HuH-7.5 (cell line): Measurements from ENCODE around the gene C12orf57.

Experiments used
- DNase-seq: peaks from one replicate; pipeline ENCODE4 v3.0.0; 2011; ENCODE audit warnings: low spot score

Gene C12orf57

DNA sequence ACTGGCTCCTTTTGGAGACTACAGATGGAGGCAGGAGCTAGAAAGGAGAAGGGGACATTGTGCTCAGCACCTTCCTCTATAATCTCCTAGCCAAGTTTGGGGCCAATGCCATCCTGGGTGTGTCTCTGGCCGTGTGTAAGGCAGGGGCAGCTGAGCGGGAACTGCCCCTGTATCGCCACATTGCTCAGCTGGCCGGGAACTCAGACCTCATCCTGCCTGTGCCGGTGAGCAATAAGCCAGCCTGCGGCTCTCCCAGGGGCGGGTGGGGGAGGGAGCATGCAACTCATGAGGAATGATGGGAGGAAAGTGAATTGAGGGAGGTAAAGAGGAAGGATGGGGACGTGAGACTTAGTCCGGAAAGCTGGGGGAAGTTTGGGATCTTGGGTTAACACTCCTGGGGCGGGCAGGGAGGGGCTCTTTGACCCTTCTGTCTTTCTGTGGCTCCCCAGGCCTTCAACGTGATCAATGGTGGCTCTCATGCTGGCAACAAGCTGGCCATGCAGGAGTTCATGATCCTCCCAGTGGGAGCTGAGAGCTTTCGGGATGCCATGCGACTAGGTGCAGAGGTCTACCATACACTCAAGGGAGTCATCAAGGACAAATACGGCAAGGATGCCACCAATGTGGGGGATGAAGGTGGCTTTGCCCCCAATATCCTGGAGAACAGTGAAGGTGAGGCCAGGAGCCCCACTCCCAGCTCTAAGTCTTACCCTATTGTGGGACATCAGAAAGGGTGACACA, 26.2 kb upstream of the C12orf57 start:
- DNase-seq = no peak

DNA sequence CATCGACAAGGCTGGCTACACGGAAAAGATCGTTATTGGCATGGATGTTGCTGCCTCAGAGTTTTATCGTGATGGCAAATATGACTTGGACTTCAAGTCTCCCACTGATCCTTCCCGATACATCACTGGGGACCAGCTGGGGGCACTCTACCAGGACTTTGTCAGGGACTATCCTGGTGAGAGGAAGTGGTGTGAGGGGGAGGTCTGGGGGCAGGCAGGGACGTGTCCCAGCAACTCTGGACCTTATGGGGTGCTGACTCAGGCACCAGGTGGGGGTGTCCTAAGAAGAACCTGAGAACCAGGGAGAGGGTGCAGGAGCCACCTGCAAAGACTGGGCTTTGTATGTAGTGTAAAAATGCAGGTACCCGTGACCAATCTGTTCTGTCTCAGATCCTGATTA, 24.2 kb upstream of the C12orf57 start:
- no peak for DNase-seq

GRCh38 chr12:6921539-6921938, 22.3 kb upstream of the C12orf57 start:
- no peak for DNase-seq

DNA sequence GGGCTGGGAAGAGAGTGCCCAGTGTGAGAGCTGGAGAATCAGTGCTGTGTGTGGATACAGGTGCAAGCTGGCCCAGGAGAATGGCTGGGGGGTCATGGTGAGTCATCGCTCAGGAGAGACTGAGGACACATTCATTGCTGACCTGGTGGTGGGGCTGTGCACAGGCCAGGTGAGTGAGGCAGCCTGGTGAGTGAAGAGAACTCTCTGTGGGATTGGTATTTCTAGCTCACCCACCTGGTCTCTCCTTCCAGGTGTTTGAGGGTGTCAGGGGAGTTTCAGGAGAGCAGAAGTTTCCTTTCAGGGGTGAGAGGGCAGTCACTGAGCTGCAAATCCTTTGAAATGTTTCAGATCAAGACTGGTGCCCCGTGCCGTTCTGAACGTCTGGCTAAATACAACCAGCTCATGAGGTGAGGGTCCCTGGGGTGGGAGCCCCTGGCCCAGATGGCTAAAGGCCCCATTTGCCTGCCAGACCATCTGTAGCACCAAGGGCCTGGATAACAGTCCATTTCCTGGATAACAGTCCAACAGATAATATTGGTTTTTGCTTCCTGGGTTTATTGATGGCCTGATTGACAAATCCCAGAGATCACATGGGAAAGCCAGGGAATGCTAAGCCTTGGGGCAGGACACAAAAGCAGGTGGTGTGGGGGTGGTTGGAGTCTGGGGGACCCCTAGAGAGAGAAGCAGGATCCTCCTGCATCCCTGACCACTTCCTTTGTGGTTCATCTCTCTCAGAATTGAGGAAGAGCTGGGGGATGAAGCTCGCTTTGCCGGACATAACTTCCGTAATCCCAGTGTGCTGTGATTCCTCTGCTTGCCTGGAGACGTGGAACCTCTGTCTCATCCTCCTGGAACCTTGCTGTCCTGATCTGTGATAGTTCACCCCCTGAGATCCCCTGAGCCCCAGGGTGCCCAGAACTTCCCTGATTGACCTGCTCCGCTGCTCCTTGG, 21.6 kb upstream of the C12orf57 start:
- DNase-seq = no peak

DNA sequence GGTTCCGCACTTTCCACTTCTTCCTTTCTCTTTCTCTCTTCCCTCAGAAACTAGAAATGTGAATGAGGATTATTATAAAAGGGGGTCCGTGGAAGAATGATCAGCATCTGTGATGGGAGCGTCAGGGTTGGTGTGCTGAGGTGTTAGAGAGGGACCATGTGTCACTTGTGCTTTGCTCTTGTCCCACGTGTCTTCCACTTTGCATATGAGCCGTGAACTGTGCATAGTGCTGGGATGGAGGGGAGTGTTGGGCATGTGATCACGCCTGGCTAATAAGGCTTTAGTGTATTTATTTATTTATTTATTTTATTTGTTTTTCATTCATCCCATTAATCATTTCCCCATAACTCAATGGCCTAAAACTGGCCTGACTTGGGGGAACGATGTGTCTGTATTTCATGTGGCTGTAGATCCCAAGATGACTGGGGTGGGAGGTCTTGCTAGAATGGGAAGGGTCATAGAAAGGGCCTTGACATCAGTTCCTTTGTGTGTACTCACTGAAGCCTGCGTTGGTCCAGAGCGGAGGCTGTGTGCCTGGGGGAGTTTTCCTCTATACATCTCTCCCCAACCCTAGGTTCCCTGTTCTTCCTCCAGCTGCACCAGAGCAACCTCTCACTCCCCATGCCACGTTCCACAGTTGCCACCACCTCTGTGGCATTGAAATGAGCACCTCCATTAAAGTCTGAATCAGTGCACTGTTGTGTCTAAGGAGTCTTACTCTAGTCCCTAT, 20.7 kb upstream of the C12orf57 start:
- DNase-seq = no peak

- no peak for DNase-seq
These were observed 20.0 kb upstream of the C12orf57 start for GRCh38 chr12:6923851-6924250.

GRCh38 chr12:6925239-6925539, 18.6 kb upstream of the C12orf57 start:
- DNase-seq = no peak

- no peak for DNase-seq
These were observed 18.1 kb upstream of the C12orf57 start for GRCh38 chr12:6925540-6926279.

DNA sequence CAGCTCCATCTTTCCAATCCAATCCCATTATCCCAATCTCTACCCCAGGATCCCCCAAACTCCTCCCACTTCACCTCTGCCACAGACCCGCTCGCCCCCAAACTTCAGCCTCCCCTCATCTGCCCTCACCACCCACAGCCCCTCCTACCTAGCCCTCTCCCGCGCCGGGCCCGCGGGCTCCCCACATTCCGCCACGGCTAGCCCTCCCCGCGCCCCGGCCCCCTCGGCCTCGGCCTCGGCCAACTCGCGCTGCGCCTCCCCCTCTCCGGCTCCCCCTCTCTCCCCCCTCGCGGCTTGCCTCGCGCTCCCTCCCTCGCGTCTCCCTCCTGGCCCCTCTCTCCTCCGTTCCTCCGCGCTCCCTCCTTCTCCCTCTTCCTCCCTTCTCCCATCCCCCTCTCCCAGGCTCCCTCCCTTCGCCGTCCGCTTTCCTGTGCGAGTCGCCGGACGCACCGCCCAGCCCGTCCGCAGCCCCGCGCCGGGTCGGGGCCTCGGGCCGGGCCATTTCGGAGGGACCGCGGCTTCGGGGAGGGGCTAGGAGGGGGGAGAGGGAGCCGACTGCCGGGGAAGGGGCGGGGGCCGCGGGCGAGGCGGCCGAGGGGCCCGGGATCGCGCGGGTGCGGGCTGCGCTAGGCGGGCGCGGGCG, 16.3 kb upstream of the C12orf57 start, which contains the start of gene ATN1:
Gene ATN1 (plus strand): TSS at position 581 of the 643 bp plus-strand sequence. CDS start 6,043 bp downstream, outside the sequence.
- DNase-seq = peak; percentile 78

DNA sequence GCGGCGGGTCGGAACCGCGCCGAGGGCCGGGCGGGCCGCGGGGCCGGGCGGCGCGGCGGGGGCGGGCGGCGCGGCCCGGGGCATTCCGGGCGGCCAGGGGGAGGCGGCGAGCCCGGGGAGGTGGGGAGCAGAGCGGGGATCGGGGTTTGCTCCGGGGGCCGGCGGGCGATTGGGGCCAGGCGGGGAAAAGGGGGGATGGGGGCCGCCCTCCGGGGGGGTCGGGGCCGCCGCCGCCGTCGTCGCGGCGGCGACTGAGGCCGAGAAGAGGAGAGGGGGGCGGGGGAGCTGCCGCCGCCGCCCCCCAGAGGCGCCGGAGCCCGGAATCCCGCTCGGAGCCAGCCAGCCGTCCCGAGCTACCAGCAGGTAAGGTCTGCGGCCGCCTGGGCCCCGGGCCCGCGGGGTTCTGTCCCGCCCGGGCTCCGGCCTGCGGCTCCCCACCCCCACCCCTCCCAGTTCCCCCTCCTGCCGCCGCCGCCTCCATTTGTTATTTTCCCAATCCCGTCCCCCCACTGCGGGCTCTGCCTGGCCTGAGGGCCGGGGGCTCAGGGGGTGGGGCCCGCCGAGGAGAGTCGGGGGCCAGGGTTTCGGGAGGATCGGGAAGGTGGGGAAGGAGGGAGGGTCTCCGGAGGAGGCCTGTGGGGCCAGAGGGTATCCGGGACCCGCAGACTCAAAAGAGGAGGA, 15.7 kb upstream of the C12orf57 start:
- DNase-seq = peak; percentile 69

GRCh38 chr12:6928703-6929407, 15.0 kb upstream of the C12orf57 start:
- DNase-seq = peak; percentile 46

DNA sequence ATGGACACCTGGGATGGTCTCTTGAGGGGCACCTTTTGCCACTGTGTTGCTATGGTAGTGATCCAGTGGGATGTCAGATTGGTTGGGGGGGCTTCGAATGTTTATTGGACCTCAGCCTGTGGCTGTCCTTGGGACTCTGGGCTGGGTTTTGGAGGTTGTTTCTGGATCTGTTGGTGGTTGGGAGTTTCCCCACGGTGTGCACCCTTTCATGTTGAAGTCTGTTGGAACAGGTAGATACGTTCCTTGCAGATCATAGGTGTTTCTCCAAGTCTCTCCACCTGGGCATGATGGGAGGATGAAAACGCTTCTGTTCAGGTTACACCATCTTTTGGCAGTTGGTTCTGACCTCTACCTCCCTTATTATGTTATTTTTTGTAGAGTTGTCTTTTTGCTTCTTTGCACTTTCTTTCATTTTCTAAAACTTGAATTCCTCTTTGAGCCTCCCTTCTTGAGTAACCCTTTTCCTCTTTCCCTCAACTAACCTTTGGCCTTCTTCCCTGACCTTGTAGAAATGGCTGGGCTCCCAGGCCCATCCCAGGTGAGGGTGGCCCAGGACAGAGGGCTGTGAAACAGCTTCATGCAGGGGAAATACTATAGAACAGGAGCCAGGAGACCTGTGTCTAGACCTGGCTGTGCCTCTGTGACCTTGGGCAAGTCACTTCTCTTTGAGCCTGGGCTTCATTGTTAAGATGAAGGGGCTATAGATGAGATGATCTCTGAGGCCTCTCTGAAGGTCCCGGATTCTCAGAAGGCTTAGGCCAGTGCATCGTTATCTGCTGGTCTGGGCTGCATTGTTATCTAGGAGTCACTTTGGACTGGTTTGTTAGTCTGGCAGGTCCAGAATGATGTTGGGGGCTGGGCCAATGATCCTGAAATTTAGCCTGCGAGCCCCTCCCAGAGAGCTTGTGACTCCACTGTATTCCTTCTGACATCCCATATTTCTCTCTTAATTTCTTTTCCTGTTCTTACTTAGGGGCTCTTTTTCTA, 14.1 kb upstream of the C12orf57 start:
- DNase-seq = no peak

DNA sequence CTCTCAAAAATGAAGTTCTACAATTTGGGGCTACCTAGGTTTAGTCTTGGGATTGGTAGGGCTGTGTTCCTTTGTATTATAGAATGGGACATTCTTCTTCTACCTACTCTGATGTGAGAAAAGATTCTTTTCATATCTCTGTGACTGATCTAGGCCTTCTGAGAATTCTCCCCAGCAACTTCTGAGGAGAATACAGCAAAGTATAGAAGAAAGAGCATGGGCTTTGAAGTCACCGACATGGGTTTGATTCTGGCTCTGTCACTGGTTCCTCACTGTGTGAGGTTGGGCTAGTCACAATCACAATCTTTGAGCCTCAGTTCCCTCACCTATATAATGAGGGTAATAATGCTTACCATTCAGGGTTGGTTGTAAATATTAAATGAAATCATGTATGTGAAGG, 11.1 kb upstream of the C12orf57 start:
- DNase-seq = no peak

GRCh38 chr12:6934110-6934509, 9.7 kb upstream of the C12orf57 start:
- no peak for DNase-seq

DNA sequence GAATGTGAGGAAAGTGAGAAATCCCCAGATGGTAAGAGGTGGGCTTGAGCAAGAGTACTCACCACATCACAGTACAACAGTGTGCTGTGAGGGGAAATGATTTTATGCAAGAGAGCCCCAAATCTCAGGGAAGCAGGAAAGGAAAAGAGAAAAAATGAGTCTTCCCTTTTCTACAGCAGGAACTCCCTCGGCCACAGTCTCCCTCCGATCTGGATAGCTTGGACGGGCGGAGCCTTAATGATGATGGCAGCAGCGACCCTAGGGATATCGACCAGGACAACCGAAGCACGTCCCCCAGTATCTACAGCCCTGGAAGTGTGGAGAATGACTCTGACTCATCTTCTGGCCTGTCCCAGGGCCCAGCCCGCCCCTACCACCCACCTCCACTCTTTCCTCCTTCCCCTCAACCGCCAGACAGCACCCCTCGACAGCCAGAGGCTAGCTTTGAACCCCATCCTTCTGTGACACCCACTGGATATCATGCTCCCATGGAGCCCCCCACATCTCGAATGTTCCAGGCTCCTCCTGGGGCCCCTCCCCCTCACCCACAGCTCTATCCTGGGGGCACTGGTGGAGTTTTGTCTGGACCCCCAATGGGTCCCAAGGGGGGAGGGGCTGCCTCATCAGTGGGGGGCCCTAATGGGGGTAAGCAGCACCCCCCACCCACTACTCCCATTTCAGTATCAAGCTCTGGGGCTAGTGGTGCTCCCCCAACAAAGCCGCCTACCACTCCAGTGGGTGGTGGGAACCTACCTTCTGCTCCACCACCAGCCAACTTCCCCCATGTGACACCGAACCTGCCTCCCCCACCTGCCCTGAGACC, 8.2 kb upstream of the C12orf57 start:
- DNase-seq = no peak

DNA sequence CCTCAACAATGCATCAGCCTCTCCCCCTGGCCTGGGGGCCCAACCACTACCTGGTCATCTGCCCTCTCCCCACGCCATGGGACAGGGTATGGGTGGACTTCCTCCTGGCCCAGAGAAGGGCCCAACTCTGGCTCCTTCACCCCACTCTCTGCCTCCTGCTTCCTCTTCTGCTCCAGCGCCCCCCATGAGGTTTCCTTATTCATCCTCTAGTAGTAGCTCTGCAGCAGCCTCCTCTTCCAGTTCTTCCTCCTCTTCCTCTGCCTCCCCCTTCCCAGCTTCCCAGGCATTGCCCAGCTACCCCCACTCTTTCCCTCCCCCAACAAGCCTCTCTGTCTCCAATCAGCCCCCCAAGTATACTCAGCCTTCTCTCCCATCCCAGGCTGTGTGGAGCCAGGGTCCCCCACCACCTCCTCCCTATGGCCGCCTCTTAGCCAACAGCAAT, 7.6 kb upstream of the C12orf57 start:
- DNase-seq = no peak

- no peak for DNase-seq
These were observed 7.0 kb upstream of the C12orf57 start for GRCh38 chr12:6936636-6937480.
